ENCODE measurements around the gene ETNPPL.

DNA sequence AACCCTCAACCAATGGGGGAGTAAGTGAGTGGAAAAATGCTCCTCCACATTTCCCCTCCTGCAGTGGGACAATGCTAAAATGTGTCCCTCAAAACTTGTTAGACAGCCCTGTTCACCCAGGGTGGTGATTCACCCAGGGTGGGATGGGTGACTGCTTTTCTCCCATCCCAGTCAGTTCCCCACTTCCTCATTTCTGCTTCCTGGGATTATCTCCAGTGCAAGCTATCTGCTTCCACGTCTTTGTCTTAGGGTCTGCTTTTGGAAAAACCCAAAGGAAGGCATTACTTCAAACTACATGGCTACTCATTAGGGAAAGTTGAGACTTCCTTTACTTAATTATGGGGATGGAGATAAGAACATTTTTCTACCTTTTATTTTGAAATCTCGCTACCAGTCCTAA, 45.5 kb downstream of the ETNPPL start:
- TF ChIP-seq SIN3A (IDR thresholded peaks at IDR 0.05; ENCODE audit: borderline replicate concordance, insufficient read depth, low read length): no peak
- no peak for TF ChIP-seq POLR2AphosphoS5 (IDR thresholded peaks at IDR 0.05; ENCODE audit: low read depth, low read length)
- TF ChIP-seq, protein P1, sequence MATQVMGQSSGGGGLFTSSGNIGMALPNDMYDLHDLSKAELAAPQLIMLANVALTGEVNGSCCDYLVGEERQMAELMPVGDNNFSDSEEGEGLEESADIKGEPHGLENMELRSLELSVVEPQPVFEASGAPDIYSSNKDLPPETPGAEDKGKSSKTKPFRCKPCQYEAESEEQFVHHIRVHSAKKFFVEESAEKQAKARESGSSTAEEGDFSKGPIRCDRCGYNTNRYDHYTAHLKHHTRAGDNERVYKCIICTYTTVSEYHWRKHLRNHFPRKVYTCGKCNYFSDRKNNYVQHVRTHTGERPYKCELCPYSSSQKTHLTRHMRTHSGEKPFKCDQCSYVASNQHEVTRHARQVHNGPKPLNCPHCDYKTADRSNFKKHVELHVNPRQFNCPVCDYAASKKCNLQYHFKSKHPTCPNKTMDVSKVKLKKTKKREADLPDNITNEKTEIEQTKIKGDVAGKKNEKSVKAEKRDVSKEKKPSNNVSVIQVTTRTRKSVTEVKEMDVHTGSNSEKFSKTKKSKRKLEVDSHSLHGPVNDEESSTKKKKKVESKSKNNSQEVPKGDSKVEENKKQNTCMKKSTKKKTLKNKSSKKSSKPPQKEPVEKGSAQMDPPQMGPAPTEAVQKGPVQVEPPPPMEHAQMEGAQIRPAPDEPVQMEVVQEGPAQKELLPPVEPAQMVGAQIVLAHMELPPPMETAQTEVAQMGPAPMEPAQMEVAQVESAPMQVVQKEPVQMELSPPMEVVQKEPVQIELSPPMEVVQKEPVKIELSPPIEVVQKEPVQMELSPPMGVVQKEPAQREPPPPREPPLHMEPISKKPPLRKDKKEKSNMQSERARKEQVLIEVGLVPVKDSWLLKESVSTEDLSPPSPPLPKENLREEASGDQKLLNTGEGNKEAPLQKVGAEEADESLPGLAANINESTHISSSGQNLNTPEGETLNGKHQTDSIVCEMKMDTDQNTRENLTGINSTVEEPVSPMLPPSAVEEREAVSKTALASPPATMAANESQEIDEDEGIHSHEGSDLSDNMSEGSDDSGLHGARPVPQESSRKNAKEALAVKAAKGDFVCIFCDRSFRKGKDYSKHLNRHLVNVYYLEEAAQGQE (IDR thresholded peaks at IDR 0.05; ENCODE audit: insufficient read depth in 1 of 2, low read depth in 2 of 2, low read length in 2 of 2): no peak
- no peak for TF ChIP-seq TAF1 (IDR thresholded peaks at IDR 0.05; ENCODE audit: borderline replicate concordance, insufficient read depth, low read length)

Measured in PFSK-1 (cell line).